ENCODE measurements around the gene AP2B1.

GRCh38 chr17:35651467-35651866 lies 64.3 kb downstream of the AP2B1 start:
- no peak for TF ChIP-seq CTCF (IDR thresholded peaks at IDR 0.05 in 2 of 3, conservative IDR thresholded peaks at IDR 0.05 in 1 of 3; ENCODE audit: insufficient read depth in 2 of 3, low read depth in 1 of 3, low read length in 3 of 3)
- no peak for TF ChIP-seq JUND (IDR thresholded peaks at IDR 0.05; ENCODE audit: borderline replicate concordance, low read depth, low read length)
- TF ChIP-seq JUND (tag; IDR thresholded peaks at IDR 0.05; ENCODE audit: borderline replicate concordance, low read depth, low read length), result no peak
- no peak for TF ChIP-seq ZSCAN29 (IDR thresholded peaks at IDR 0.05)
- no peak for TF ChIP-seq SMC3 (conservative IDR thresholded peaks at IDR 0.05; ENCODE audit: insufficient read depth, low read depth, low read length)

Measured in K562 (cell line).